Activated T-cell treated with anti-CD3 and anti-CD28 coated beads, Interleukin-2, amount 50 U/mL, for 24 hours (primary cell): ENCODE data around the gene DMD.

ENCODE experiments used
- DNase-seq: peaks from one replicate; pipeline ENCODE4 v3.0.0-alpha.2; 2020
- H3K27ac Mint-ChIP-seq: 2 replicates; pipeline ENCODE4 v1.8.0; 2020; ENCODE audit warnings: mild to moderate bottlenecking, mixed read lengths
- H3K27me3 Mint-ChIP-seq: 2 replicates; pipeline ENCODE4 v1.8.0; 2020; ENCODE audit warnings: mixed read lengths
- H3K36me3 Mint-ChIP-seq: 2 replicates; pipeline ENCODE4 v1.8.0; 2020; ENCODE audit warnings: low read depth, mixed read lengths
- H3K4me1 Mint-ChIP-seq: 2 replicates; pipeline ENCODE4 v1.8.0; 2020; ENCODE audit warnings: low read depth, mixed read lengths
- H3K4me3 Mint-ChIP-seq: 2 replicates; pipeline ENCODE4 v1.8.0; 2020; ENCODE audit warnings: mild to moderate bottlenecking, moderate library complexity, mixed read lengths
- H3K9me3 Mint-ChIP-seq: 2 replicates; pipeline ENCODE4 v1.8.0; 2020; ENCODE audit warnings: mixed read lengths

Gene DMD

DNA sequence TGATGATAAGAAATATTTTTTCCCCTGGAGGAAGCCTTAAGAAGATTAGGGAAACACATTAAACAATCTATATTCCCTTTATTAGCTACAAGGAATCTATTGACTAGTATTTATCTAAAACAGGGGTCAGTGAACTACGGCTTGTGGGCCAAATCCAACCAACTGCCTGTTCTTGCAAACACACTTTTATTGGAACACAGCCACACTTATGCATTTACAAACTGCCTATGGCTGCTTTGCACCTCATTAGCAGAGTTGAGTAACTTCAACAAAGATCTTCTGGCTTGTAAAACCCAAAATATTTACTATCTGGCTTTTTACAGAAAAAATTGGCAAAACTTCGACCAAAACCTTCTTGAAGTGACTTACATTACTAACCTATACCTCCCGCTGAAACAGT lies 1405.6 kb downstream of the DMD start:
- Mint-ChIP-seq H3K4me1 (no peaks in the 10 kb centered on the region), H3K4me3 (no peak overlapping the region), H3K27ac (no peak overlapping the region), H3K9me3 (peaks cover 4% of the 10 kb centered on the region), H3K36me3 (no peaks in the 10 kb centered on the region), H3K27me3 (peaks cover 11% of the 10 kb centered on the region)
- no peak for DNase-seq

DNA sequence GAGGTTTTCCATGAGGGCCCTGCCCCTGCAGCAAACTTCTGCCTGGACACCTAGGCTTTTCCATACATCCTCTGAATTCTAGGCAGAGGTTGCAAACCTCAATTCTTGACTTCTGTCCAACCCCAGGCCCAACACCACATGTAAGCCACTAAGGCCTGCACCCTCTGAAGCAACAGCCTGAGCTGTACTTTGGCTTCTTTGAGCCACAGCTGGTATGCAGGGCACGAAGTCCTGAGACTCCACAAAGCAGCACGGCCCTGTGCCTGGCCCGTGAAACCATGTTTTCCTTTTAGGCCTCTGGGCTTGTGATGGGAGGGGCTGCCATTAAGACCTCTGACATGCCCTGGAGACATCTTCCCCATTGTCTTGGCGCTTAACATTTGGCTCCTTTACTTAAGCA lies 1411.1 kb downstream of the DMD start:
- H3K9me3 Mint-ChIP-seq: peaks cover 4% of the 10 kb centered on the region
- no peaks in the 10 kb centered on the region for H3K36me3 Mint-ChIP-seq
- no peaks in the 10 kb centered on the region for H3K4me1 Mint-ChIP-seq
- peaks cover 21% of the 10 kb centered on the region for H3K27me3 Mint-ChIP-seq
- no peak for DNase-seq
- H3K4me3 Mint-ChIP-seq: no peak overlapping the region
- no peak overlapping the region for H3K27ac Mint-ChIP-seq

DNA sequence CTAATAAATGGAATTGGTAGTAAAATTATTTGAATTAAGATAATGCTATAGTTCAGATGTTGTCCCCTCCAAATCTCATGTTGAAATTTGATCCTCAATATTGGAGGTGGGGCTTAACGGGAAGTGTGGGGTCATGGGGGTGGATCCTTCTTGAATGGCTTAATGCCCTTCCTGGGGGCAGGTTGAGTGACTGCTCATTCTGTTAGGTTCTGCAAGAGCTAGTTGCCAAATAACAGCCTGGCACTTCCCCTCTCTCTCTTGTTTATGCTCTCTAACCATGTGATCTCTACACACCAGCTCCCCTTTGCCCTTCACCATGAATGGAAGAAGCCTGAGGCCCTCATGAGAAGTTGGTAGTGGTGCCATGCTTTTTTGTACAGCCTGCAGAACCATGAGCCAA lies 1414.7 kb downstream of the DMD start:
- H3K36me3 Mint-ChIP-seq: no peaks in the 10 kb centered on the region
- H3K27me3 Mint-ChIP-seq: peaks cover 14% of the 10 kb centered on the region
- H3K9me3 Mint-ChIP-seq: no peaks in the 10 kb centered on the region
- H3K27ac Mint-ChIP-seq: no peak overlapping the region
- H3K4me1 Mint-ChIP-seq: no peaks in the 10 kb centered on the region
- no peak overlapping the region for H3K4me3 Mint-ChIP-seq
- DNase-seq: no peak

- Mint-ChIP-seq H3K4me3 (no peak overlapping the region), H3K36me3 (no peaks in the 10 kb centered on the region), H3K4me1 (no peaks in the 10 kb centered on the region), H3K9me3 (no peaks in the 10 kb centered on the region), H3K27ac (no peak overlapping the region), H3K27me3 (peaks cover 8% of the 10 kb centered on the region)
- DNase-seq: no peak
Measured at GRCh38 chrX:31747411-31747810, 1463.9 kb downstream of the DMD start.

GRCh38 chrX:31743004-31743403 lies 1468.3 kb downstream of the DMD start:
- Mint-ChIP-seq H3K4me3 (no peak overlapping the region), H3K27ac (no peak overlapping the region), H3K36me3 (no peaks in the 10 kb centered on the region)

GRCh38 chrX:31717474-31717873 lies 1493.9 kb downstream of the DMD start:
- H3K9me3 Mint-ChIP-seq: no peaks in the 10 kb centered on the region
- DNase-seq: no peak
- no peaks in the 10 kb centered on the region for H3K36me3 Mint-ChIP-seq
- peaks cover 14% of the 10 kb centered on the region for H3K27me3 Mint-ChIP-seq
- H3K4me3 Mint-ChIP-seq: no peak overlapping the region
- H3K27ac Mint-ChIP-seq: no peak overlapping the region
- H3K4me1 Mint-ChIP-seq: no peaks in the 10 kb centered on the region

More at GRCh38 chrX:31743004-31743403, 1468.3 kb downstream of the DMD start:
- Mint-ChIP-seq H3K9me3 (peaks cover 7% of the 10 kb centered on the region), H3K4me1 (no peaks in the 10 kb centered on the region), H3K27me3 (peaks cover 8% of the 10 kb centered on the region)
- no peak for DNase-seq

DNA sequence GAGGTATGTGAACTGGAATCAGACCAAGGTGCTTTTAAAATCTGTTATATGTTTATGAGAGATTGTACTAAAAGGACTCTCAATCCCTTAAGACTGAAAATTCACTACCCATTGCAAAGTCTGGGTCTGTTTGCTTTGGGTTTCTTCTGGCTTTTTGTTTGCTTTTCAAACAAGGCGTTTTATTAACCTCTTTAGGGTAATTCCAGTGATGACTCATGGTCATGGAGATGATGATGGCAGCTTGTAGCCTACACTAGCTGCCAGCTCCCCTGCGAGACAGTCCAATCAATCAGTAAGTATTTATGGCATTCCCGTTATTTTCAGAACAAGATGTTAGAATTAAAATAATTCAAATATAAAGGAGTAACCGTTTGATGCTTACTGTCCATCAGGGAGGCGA lies 1495.7 kb downstream of the DMD start:
- no peaks in the 10 kb centered on the region for H3K4me1 Mint-ChIP-seq
- no peak for DNase-seq
- peaks cover 14% of the 10 kb centered on the region for H3K27me3 Mint-ChIP-seq
- H3K4me3 Mint-ChIP-seq: no peak overlapping the region
- no peak overlapping the region for H3K27ac Mint-ChIP-seq
- no peaks in the 10 kb centered on the region for H3K36me3 Mint-ChIP-seq
- no peaks in the 10 kb centered on the region for H3K9me3 Mint-ChIP-seq

GRCh38 chrX:31714797-31715196 lies 1496.6 kb downstream of the DMD start:
- no peaks in the 10 kb centered on the region for H3K4me1 Mint-ChIP-seq
- H3K27ac Mint-ChIP-seq: no peak overlapping the region
- no peaks in the 10 kb centered on the region for H3K36me3 Mint-ChIP-seq
- H3K4me3 Mint-ChIP-seq: no peak overlapping the region
- H3K9me3 Mint-ChIP-seq: no peaks in the 10 kb centered on the region
- peaks cover 14% of the 10 kb centered on the region for H3K27me3 Mint-ChIP-seq
- DNase-seq: no peak

GRCh38 chrX:31713120-31713519 lies 1498.2 kb downstream of the DMD start:
- no peak for DNase-seq
- H3K27ac Mint-ChIP-seq: no peak overlapping the region
- no peaks in the 10 kb centered on the region for H3K36me3 Mint-ChIP-seq
- no peaks in the 10 kb centered on the region for H3K4me1 Mint-ChIP-seq
- H3K27me3 Mint-ChIP-seq: peaks cover 9% of the 10 kb centered on the region
- H3K9me3 Mint-ChIP-seq: no peaks in the 10 kb centered on the region
- H3K4me3 Mint-ChIP-seq: no peak overlapping the region

DNA sequence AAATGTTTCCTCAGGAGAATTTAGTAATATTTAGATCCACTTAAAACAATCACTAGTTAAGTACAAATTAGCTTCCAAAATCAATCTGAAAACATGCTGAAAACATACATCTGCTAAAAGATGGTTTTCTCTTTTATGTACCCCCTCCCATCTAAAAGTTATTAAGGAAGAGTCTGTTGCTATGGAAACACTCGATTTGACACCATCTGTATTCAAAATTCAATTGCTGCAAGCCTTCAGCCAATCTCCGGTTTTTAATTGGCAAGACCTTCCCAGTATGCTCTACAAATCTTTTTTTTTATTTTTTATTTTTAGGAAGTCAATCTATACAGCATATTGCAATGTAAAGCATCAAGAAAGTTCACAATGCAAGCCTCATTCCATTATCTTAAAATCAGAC lies 1500.2 kb downstream of the DMD start:
- no peaks in the 10 kb centered on the region for H3K4me1 Mint-ChIP-seq
- H3K4me3 Mint-ChIP-seq: no peak overlapping the region
- peaks cover 21% of the 10 kb centered on the region for H3K27me3 Mint-ChIP-seq
- no peak for DNase-seq
- no peaks in the 10 kb centered on the region for H3K36me3 Mint-ChIP-seq
- no peaks in the 10 kb centered on the region for H3K9me3 Mint-ChIP-seq
- H3K27ac Mint-ChIP-seq: no peak overlapping the region

- no peaks in the 10 kb centered on the region for H3K4me1 Mint-ChIP-seq
- no peaks in the 10 kb centered on the region for H3K9me3 Mint-ChIP-seq
- H3K4me3 Mint-ChIP-seq: no peak overlapping the region
- H3K27ac Mint-ChIP-seq: no peak overlapping the region
- H3K36me3 Mint-ChIP-seq: no peaks in the 10 kb centered on the region
- peaks cover 28% of the 10 kb centered on the region for H3K27me3 Mint-ChIP-seq
- DNase-seq: no peak
Measured at GRCh38 chrX:31708116-31708515, 1503.2 kb downstream of the DMD start.

- no peak for DNase-seq
- Mint-ChIP-seq H3K27ac (no peak overlapping the region), H3K9me3 (no peaks in the 10 kb centered on the region), H3K36me3 (no peaks in the 10 kb centered on the region), H3K4me1 (no peaks in the 10 kb centered on the region), H3K4me3 (no peak overlapping the region), H3K27me3 (peaks cover 23% of the 10 kb centered on the region)
Measured at GRCh38 chrX:31706466-31706865, 1504.9 kb downstream of the DMD start.

DNA sequence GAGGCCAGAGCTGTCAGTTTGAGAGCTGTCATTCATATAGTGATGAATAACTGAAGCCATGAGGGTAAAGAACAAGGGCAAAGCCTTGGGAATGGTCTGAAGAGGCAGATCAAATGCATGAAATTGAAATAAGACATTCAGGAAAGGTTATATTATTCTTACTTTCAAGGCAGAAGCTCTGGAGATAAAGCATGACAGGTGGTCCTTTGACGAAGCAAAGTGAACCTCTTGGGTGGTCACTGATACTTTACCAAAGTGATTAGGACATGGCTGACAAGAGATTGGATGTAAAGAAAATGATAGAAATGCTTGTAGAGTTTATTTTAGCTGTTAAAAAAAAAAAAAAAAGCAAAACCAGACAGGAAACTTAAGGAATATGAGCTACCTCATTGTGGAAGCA lies 1505.5 kb downstream of the DMD start:
- no peaks in the 10 kb centered on the region for H3K9me3 Mint-ChIP-seq
- no peak overlapping the region for H3K4me3 Mint-ChIP-seq
- no peaks in the 10 kb centered on the region for H3K36me3 Mint-ChIP-seq
- H3K4me1 Mint-ChIP-seq: no peaks in the 10 kb centered on the region
- peaks cover 23% of the 10 kb centered on the region for H3K27me3 Mint-ChIP-seq
- DNase-seq: no peak
- no peak overlapping the region for H3K27ac Mint-ChIP-seq

DNA sequence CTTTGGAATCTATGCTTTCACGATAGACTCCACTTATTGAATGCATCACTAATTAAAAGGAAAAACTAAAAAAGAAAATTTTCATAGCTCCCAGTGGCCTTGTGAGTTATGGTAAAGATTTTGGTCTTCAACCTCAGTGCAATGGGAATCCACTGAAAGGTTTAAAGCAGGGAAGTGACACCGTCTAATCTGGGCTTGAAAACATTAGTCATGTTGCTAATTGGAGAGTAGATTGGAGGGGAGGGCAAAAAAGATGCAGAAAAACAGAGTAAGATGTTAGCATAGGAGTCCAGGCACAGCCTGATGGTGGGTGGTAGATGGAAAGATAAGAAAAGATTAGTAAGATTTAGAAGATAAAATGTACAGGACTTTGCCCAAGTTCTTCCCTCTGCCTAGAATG lies 1506.4 kb downstream of the DMD start:
- peaks cover 23% of the 10 kb centered on the region for H3K27me3 Mint-ChIP-seq
- no peaks in the 10 kb centered on the region for H3K9me3 Mint-ChIP-seq
- DNase-seq: no peak
- H3K36me3 Mint-ChIP-seq: no peaks in the 10 kb centered on the region
- no peaks in the 10 kb centered on the region for H3K4me1 Mint-ChIP-seq
- no peak overlapping the region for H3K4me3 Mint-ChIP-seq
- no peak overlapping the region for H3K27ac Mint-ChIP-seq

DNA sequence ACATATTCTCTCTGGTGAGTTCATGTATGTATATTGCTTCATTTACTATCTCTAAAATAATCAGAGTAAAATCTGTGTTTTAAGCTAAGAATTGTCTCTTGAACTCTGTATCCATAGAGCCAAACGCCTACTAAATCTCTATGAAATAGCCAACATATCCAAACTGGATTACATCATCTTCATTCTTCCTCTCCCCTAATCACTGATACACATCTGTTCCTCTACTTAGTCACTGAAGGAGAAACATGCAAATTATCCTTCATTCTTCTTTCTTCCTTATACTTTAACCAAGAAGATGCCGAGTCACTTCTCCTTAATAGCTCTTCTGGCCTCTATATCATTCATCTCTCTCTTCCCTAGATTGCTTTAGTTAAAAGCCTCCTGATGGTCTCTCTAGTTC lies 1509.1 kb downstream of the DMD start:
- peaks cover 2% of the 10 kb centered on the region for H3K9me3 Mint-ChIP-seq
- no peaks in the 10 kb centered on the region for H3K36me3 Mint-ChIP-seq
- H3K27ac Mint-ChIP-seq: no peak overlapping the region
- no peak overlapping the region for H3K4me3 Mint-ChIP-seq
- no peaks in the 10 kb centered on the region for H3K4me1 Mint-ChIP-seq
- peaks cover 18% of the 10 kb centered on the region for H3K27me3 Mint-ChIP-seq
- DNase-seq: no peak

DNA sequence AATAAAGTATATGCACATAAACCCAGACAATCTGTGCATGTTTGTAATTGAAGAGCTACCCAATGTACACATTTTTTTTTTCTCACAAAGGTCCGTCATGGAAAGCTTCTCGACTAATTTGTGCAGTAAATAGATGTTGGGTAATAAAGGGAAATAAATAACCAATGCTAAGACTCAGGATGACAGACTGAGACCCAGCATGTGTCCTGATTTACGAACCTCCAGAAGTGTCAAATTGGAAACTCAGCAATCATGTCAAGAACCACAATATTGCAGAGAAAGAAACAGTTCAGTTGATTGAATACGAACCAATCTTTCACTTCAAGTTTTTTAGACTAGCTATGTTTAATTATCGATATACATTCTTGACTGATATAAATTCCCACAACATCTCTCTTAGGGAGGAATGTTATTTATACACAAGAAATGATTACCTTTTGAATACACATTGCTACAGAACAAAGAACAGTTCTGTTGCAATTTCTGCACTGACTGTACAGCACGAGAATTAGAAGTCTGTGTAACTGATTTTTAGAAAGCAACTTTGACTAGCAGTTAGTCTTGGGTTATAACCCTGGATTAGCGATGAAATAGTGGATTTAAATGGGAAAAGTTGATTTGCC lies 1513.9 kb downstream of the DMD start:
- Mint-ChIP-seq H3K27me3 (no peaks in the 10 kb centered on the region), H3K27ac (no peak overlapping the region), H3K4me1 (no peaks in the 10 kb centered on the region), H3K4me3 (no peak overlapping the region), H3K9me3 (peaks cover 5% of the 10 kb centered on the region), H3K36me3 (no peaks in the 10 kb centered on the region)
- no peak for DNase-seq
